HepG2 (cell line): ENCODE results near the gene OR52W1. TPM values are rescaled to one million over a fixed set of nuclear protein-coding genes. Genes with fewer than 3 reads are reported as not detected.

ENCODE experiments used
- AKAP8 ChIP-seq: sonication (generic); formaldehyde crosslinking; IDR thresholded peaks from 2 replicates; pipeline ENCODE4 v1.5.1; 2020; ENCODE audit warnings: mild to moderate bottlenecking, missing genetic modification reagents
- ARHGAP35 ChIP-seq: sonication (generic); formaldehyde crosslinking; IDR thresholded peaks from 2 replicates; pipeline ENCODE4 v1.9.0; 2022; ENCODE audit warnings: mild to moderate bottlenecking, inconsistent platforms, moderate library complexity, missing genetic modification reagents, borderline replicate concordance
- ATF7 ChIP-seq, 2 experiments: fragments of 450-650 bp in 1 of 2; sonication (generic) in 1 of 2; formaldehyde crosslinking in 1 of 2; IDR thresholded peaks; 2 replicates each; pipeline versions ENCODE4 v1.4.0 to v1.6.1; 2016 to 2020; ENCODE audit warnings: antibody characterized with exemption in 1 of 2, mild to moderate bottlenecking in 1 of 2, missing genetic modification reagents in 1 of 2
- FOSL1 ChIP-seq: sonication (generic); formaldehyde crosslinking; IDR thresholded peaks from 2 replicates; pipeline ENCODE4 v1.9.0; 2021; ENCODE audit warnings: missing genetic modification reagents, borderline replicate concordance
- FOXM1 ChIP-seq: sonication (generic); formaldehyde crosslinking; IDR thresholded peaks from 2 replicates; pipeline ENCODE4 v1.5.0; 2020; ENCODE audit warnings: missing genetic modification reagents
- FOXO1 ChIP-seq: sonication (generic); formaldehyde crosslinking; IDR thresholded peaks from 2 replicates; pipeline ENCODE4 v1.4.0; 2020; ENCODE audit warnings: missing genetic modification reagents
- HDAC2 ChIP-seq: sonication (generic); formaldehyde crosslinking; IDR thresholded peaks from 2 replicates; pipeline ENCODE4 v1.4.0; 2020; ENCODE audit warnings: missing genetic modification reagents
- HNRNPH1 ChIP-seq: fragments of 200-400 bp; formaldehyde crosslinking; optimal IDR thresholded peaks from 2 replicates; pipeline ENCODE3; 2017; ENCODE audit warnings: mild to moderate bottlenecking, low read depth, low read length
- ISL2 ChIP-seq: sonication (generic); formaldehyde crosslinking; IDR thresholded peaks from 2 replicates; pipeline ENCODE4 v1.5.0; 2020; ENCODE audit warnings: missing genetic modification reagents
- NFKBIZ ChIP-seq: IDR thresholded peaks from 2 replicates; pipeline ENCODE4 v1.6.1; 2018; ENCODE audit warnings: missing genetic modification reagents, missing compliant biosample characterization
- PAF1 ChIP-seq: IDR thresholded peaks from 2 replicates; pipeline ENCODE4 v1.6.1; 2016; ENCODE audit warnings: missing genetic modification reagents, missing compliant biosample characterization
- PRMT3 ChIP-seq: sonication (generic); formaldehyde crosslinking; IDR thresholded peaks from 2 replicates; pipeline ENCODE4 v1.8.1; 2022; ENCODE audit warnings: low read depth, mild to moderate bottlenecking, moderate library complexity, missing genetic modification reagents, borderline replicate concordance
- RBAK ChIP-seq: sonication (generic); formaldehyde crosslinking; IDR thresholded peaks from 2 replicates; pipeline ENCODE4 v1.5.1; 2020; ENCODE audit warnings: mild to moderate bottlenecking, missing genetic modification reagents
- THRA ChIP-seq: sonication (generic); formaldehyde crosslinking; IDR thresholded peaks from 2 replicates; pipeline ENCODE4 v1.4.0; 2020; ENCODE audit warnings: missing genetic modification reagents, borderline replicate concordance
- TSC22D2 ChIP-seq: sonication (generic); formaldehyde crosslinking; IDR thresholded peaks from 2 replicates; pipeline ENCODE4 v1.5.1; 2020; ENCODE audit warnings: missing genetic modification reagents, mild to moderate bottlenecking, borderline replicate concordance
- UBTF ChIP-seq: sonication (generic); formaldehyde crosslinking; IDR thresholded peaks from 2 replicates; pipeline ENCODE4 v1.4.0; 2020; ENCODE audit warnings: mild to moderate bottlenecking, missing genetic modification reagents
- ZBTB21 ChIP-seq: sonication (generic); formaldehyde crosslinking; IDR thresholded peaks from 2 replicates; pipeline ENCODE4 v1.4.0; 2020; ENCODE audit warnings: missing genetic modification reagents
- ZNF660 ChIP-seq: sonication (generic); formaldehyde crosslinking; IDR thresholded peaks from 2 replicates; pipeline ENCODE4 v1.5.1; 2020; ENCODE audit warnings: mild to moderate bottlenecking, low read depth, missing genetic modification reagents, borderline replicate concordance
- ZNF770 ChIP-seq: sonication (generic); formaldehyde crosslinking; IDR thresholded peaks from 2 replicates; pipeline ENCODE4 v1.5.0; 2020; ENCODE audit warnings: mild to moderate bottlenecking, missing genetic modification reagents
- ZNF879 ChIP-seq: sonication (generic); formaldehyde crosslinking; IDR thresholded peaks from 2 replicates; pipeline ENCODE4 v1.8.1; 2023; ENCODE audit warnings: missing genetic modification reagents
- ZSCAN22 ChIP-seq: sonication (generic); formaldehyde crosslinking; IDR thresholded peaks from 2 replicates; pipeline ENCODE4 v1.4.0; 2020; ENCODE audit warnings: mild to moderate bottlenecking, missing genetic modification reagents
- polyA plus RNA-seq, 8 experiments: library from polyadenylated mRNA; depleted of rRNA in 3 of 8; stranded (reverse) in 7 of 8; unstranded in 1 of 8; fragments of >200 nt; fragmentation: Illumina TruSeq in 4 of 8; extraction: Trizol in 4 of 8; gene quantifications; 2 replicates each; pipeline versions ENCODE4 v1.2.1 to v1.2.3, GENCODE V29; 2011 to 2016; ENCODE audit warnings: low read depth in 4 of 8, missing spikeins in 1 of 8, mixed read lengths in 1 of 8; ENCODE audit not compliant: insufficient read depth in 1 of 8
- total RNA-seq, 5 experiments: library from RNA; depleted of rRNA; stranded (reverse); fragments of >200 nt; fragmentation: Illumina TruSeq; extraction: Trizol; gene quantifications; 2 replicates each; pipeline ENCODE4 v1.2.3, GENCODE V29; 2016; ENCODE audit warnings: low read depth in 1 of 5
- TF ChIP-seq, protein P1 (sequence below): sonication (generic); formaldehyde crosslinking; IDR thresholded peaks from 2 replicates; pipeline ENCODE4 v1.8.1; 2022; ENCODE audit warnings: low read depth, mild to moderate bottlenecking, missing genetic modification reagents

Gene OR52W1
- total and polyA plus RNA-seq, 2 of the 13 experiments (the other 11 are each of a cell fraction or from before 2014, with no cell fraction given), result not detected

- TF ChIP-seq UBTF (CRISPR knock-in tag) (peak; percentile 35; the same call in 1 of the 2 replicates), HNRNPH1 (no peak), ISL2 (CRISPR knock-in tag) (no peak), TSC22D2 (CRISPR knock-in tag) (no peak), FOXO1 (CRISPR knock-in tag) (no peak), ZNF770 (CRISPR knock-in tag) (no peak), RBAK (CRISPR knock-in tag) (no peak), PRMT3 (CRISPR knock-in tag) (no peak), NFKBIZ (no peak), ZSCAN22 (CRISPR knock-in tag) (peak; percentile 81), AKAP8 (CRISPR knock-in tag) (no peak), ZNF660 (CRISPR knock-in tag) (no peak), THRA (no peak), ATF7 (IDR thresholded peaks at IDR 0.05) (no peak), ATF7 (CRISPR knock-in tag; IDR thresholded peaks at IDR 0.05) (no peak), ZNF879 (no peak), ARHGAP35 (CRISPR knock-in tag) (no peak), PAF1 (CRISPR knock-in tag) (no peak), ZBTB21 (no peak), FOSL1 (CRISPR knock-in tag) (no peak), HDAC2 (CRISPR knock-in tag) (peak; percentile 34; the same call in 1 of the 2 replicates), FOXM1 (0 out of 2 replicates have a peak, but pooled peaks have one; percentile 17)
- TF ChIP-seq, protein P1, sequence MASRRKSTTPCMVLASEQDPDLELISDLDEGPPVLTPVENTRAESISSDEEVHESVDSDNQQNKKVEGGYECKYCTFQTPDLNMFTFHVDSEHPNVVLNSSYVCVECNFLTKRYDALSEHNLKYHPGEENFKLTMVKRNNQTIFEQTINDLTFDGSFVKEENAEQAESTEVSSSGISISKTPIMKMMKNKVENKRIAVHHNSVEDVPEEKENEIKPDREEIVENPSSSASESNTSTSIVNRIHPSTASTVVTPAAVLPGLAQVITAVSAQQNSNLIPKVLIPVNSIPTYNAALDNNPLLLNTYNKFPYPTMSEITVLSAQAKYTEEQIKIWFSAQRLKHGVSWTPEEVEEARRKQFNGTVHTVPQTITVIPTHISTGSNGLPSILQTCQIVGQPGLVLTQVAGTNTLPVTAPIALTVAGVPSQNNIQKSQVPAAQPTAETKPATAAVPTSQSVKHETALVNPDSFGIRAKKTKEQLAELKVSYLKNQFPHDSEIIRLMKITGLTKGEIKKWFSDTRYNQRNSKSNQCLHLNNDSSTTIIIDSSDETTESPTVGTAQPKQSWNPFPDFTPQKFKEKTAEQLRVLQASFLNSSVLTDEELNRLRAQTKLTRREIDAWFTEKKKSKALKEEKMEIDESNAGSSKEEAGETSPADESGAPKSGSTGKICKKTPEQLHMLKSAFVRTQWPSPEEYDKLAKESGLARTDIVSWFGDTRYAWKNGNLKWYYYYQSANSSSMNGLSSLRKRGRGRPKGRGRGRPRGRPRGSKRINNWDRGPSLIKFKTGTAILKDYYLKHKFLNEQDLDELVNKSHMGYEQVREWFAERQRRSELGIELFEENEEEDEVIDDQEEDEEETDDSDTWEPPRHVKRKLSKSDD (CRISPR knock-in tag), result no peak
These were observed 35.5 kb downstream of the OR52W1 start, which contains the start of gene FHIP1B (continued) for GRCh38 chr11:6234387-6235107.
